GM23338 (cell line): ENCODE results near the gene FAM111A. TPM values are rescaled to one million over a fixed set of nuclear protein-coding genes. Genes with fewer than 3 reads are reported as not detected.
"Not testable (repeated sequence)": the region's sequence is repeated elsewhere in the genome, so short reads cannot be mapped to it uniquely, and the experiment has no call there.

ENCODE experiments used
- ATAC-seq: fragments of 200-7000 bp; cut with Tn5 transposase; 3 replicates; pipeline ENCODE4 v1.9.1; 2020
- DNase-seq: peaks from one replicate; pipeline ENCODE4 v3.0.0-alpha.2; 2015; ENCODE audit warnings: low spot score
- H2AFZ ChIP-seq: fragments of 200-600 bp; sonication (generic); 2 replicates; pipeline ENCODE4 v1.8.0; 2016; ENCODE audit warnings: antibody characterized with exemption, mild to moderate bottlenecking, moderate library complexity
- H3F3A ChIP-seq: fragments of 200-600 bp; sonication (generic); replicated peaks from 2 replicates; pipeline ENCODE4 v1.8.0; 2017; ENCODE audit warnings: antibody characterized with exemption, mixed run types, low read depth
- H3K27ac ChIP-seq: fragments of 200-600 bp; sonication (generic); 2 replicates; pipeline ENCODE4 v1.6.1; 2016; ENCODE audit warnings: low read depth
- H3K27me3 ChIP-seq: fragments of 200-600 bp; sonication (generic); 2 replicates; pipeline ENCODE4 v1.8.0; 2016; ENCODE audit warnings: mild to moderate bottlenecking, mixed run types, moderate library complexity; ENCODE audit not compliant: insufficient read depth
- H3K36me3 ChIP-seq: fragments of 200-600 bp; sonication (generic); 2 replicates; pipeline ENCODE4 v1.8.0; 2016; ENCODE audit warnings: mild to moderate bottlenecking; ENCODE audit not compliant: insufficient read depth
- H3K4me1 ChIP-seq: fragments of 200-600 bp; sonication (generic); 2 replicates; pipeline ENCODE4 v1.8.0; 2016; ENCODE audit warnings: mild to moderate bottlenecking, moderate library complexity; ENCODE audit not compliant: insufficient read depth
- H3K4me2 ChIP-seq: fragments of 200-600 bp; sonication (generic); 2 replicates; pipeline ENCODE4 v1.7.1; 2017; ENCODE audit warnings: mixed run types
- H3K4me3 ChIP-seq: fragments of 200-600 bp; sonication (generic); 2 replicates; pipeline ENCODE4 v1.6.1; 2016; ENCODE audit warnings: mixed run types
- H3K79me2 ChIP-seq: fragments of 200-600 bp; sonication (generic); replicated peaks from 2 replicates; pipeline ENCODE4 v1.8.0; 2017; ENCODE audit warnings: mild to moderate bottlenecking; ENCODE audit not compliant: insufficient read depth
- H3K9me2 ChIP-seq: fragments of 200-600 bp; sonication (generic); 2 replicates; pipeline ENCODE4 v1.8.0; 2017; ENCODE audit not compliant: insufficient read depth
- H4K20me1 ChIP-seq: fragments of 200-600 bp; sonication (generic); replicated peaks from 2 replicates; pipeline ENCODE4 v1.8.0; 2017; ENCODE audit warnings: mild to moderate bottlenecking; ENCODE audit not compliant: insufficient read depth
- H3K27ac Mint-ChIP-seq: 2 replicates; pipeline ENCODE4 v1.8.0; 2020; ENCODE audit warnings: inconsistent platforms, mild to moderate bottlenecking, moderate library complexity, mixed read lengths
- H3K27me3 Mint-ChIP-seq: 3 replicates; pipeline ENCODE4 v1.8.0; 2022; ENCODE audit warnings: low read depth, mild to moderate bottlenecking, moderate library complexity, mixed read lengths, inconsistent platforms; ENCODE audit not compliant: insufficient read depth, poor library complexity
- H3K36me3 Mint-ChIP-seq: 3 replicates; pipeline ENCODE4 v1.8.0; 2021; ENCODE audit warnings: low read depth, mild to moderate bottlenecking, inconsistent platforms, moderate library complexity, mixed read lengths
- H3K4me1 Mint-ChIP-seq: 3 replicates; pipeline ENCODE4 v1.8.0; 2020; ENCODE audit warnings: mild to moderate bottlenecking, inconsistent platforms, mixed read lengths
- H3K4me3 Mint-ChIP-seq: 3 replicates; pipeline ENCODE4 v1.8.0; 2021; ENCODE audit warnings: moderate library complexity, mild to moderate bottlenecking, inconsistent platforms, mixed read lengths
- H3K9me3 Mint-ChIP-seq: 3 replicates; pipeline ENCODE4 v1.8.0; 2020; ENCODE audit warnings: moderate library complexity, mild to moderate bottlenecking, inconsistent platforms, mixed read lengths
- CREB1 ChIP-seq: fragments of 250-450 bp; sonication (Bioruptor Pico); IDR thresholded peaks from 2 replicates; pipeline ENCODE4 v1.5.0; 2020; ENCODE audit warnings: low read depth, mild to moderate bottlenecking, moderate library complexity
- CTCF ChIP-seq, 2 experiments: fragments of 200-600 bp in 1 of 2; sonication (generic) in 1 of 2; conservative IDR thresholded peaks; 2 replicates each; pipeline versions ENCODE4 v1.5.1 to v1.6.1; 2016 to 2017; ENCODE audit warnings: antibody characterized with exemption in 2 of 2, low read depth in 2 of 2, mild to moderate bottlenecking in 2 of 2, moderate library complexity in 1 of 2
- ETS1 ChIP-seq: IDR thresholded peaks from 2 replicates; pipeline ENCODE4 v1.6.1; 2016; ENCODE audit warnings: antibody characterized with exemption
- EZH2phosphoT487 ChIP-seq: fragments of 200-600 bp; sonication (generic); IDR thresholded peaks from one replicate; pipeline ENCODE4 v1.8.1; 2018; ENCODE audit warnings: antibody characterized with exemption; ENCODE audit not compliant: unreplicated experiment
- JUNB ChIP-seq: IDR thresholded peaks from one replicate; pipeline ENCODE4 v1.6.1; 2016; ENCODE audit warnings: antibody characterized with exemption; ENCODE audit not compliant: unreplicated experiment
- NANOG ChIP-seq: IDR thresholded peaks from 2 replicates; pipeline ENCODE4 v1.6.1; 2016; ENCODE audit warnings: antibody characterized with exemption, borderline replicate concordance
- POLR2AphosphoS5 ChIP-seq: IDR thresholded peaks from 2 replicates; pipeline ENCODE4 v1.6.1; 2016; ENCODE audit warnings: antibody characterized with exemption, low read depth
- STAT1 ChIP-seq: IDR thresholded peaks from one replicate; pipeline ENCODE4 v1.6.1; 2016; ENCODE audit warnings: antibody characterized with exemption; ENCODE audit not compliant: unreplicated experiment
- ZNF114 ChIP-seq: fragments of 250-450 bp; sonication (Bioruptor Pico); IDR thresholded peaks from 2 replicates; pipeline ENCODE4 v1.5.0; 2020; ENCODE audit warnings: mild to moderate bottlenecking, moderate library complexity
- ZNF331 ChIP-seq: fragments of 250-450 bp; sonication (Bioruptor Pico); IDR thresholded peaks from 2 replicates; pipeline ENCODE4 v1.5.0; 2020; ENCODE audit warnings: low read depth, mild to moderate bottlenecking, moderate library complexity
- polyA plus RNA-seq: library from polyadenylated mRNA; unstranded; fragments of >200 nt; fragmentation: Nextera tagmentation; extraction: Ambion mirVana; gene quantifications from 2 replicates; pipeline ENCODE4 v1.2.1, GENCODE V29; 2016
- total RNA-seq: library from RNA; depleted of rRNA; stranded (reverse); fragments of >200 nt; shearing (Covaris generic); gene quantifications from 2 replicates; pipeline ENCODE4 v1.2.3, GENCODE V29; 2014

Gene FAM111A
- total and polyA plus RNA-seq, 2 experiments from 2014 or later = 23.0 to 38.1 TPM

GRCh38 chr11:59119826-59120225 lies 22.8 kb upstream of the FAM111A start:
- Histone ChIP-seq H3K4me3 (no peak overlapping the region), H4K20me1 (no peaks in the 10 kb centered on the region), H3K36me3 (peaks cover 37% of the 10 kb centered on the region), H3K4me1 (no peaks in the 10 kb centered on the region), H3F3A (no peaks in the 10 kb centered on the region), H3K27me3 (no peaks in the 10 kb centered on the region), H3K4me2 (no peak overlapping the region), H2AFZ (no peak overlapping the region), H3K9me2 (peaks cover 7% of the 10 kb centered on the region; the same call in 1 of the 2 replicates), H3K27ac (no peak overlapping the region), H3K79me2 (no peaks in the 10 kb centered on the region)
- peaks cover 92% of the 10 kb centered on the region for H3K36me3 Mint-ChIP-seq
- DNase-seq = no peak
- TF ChIP-seq STAT1 = no peak
- TF ChIP-seq POLR2AphosphoS5 = no peak
- TF ChIP-seq CTCF (conservative IDR thresholded peaks at IDR 0.05; ENCODE audit: low read depth in 2 of 2) = no peak
- TF ChIP-seq EZH2phosphoT487 = no peak
- TF ChIP-seq CREB1 (CRISPR knock-in tag) = no peak
- no peak for TF ChIP-seq NANOG
- TF ChIP-seq JUNB = no peak
- TF ChIP-seq ETS1 = no peak
- no peaks in the 10 kb centered on the region for H3K4me1 Mint-ChIP-seq
- peaks cover 64% of the 10 kb centered on the region for H3K9me3 Mint-ChIP-seq
- ATAC-seq = no peak
- H3K27me3 Mint-ChIP-seq = no peaks in the 10 kb centered on the region
- H3K27ac Mint-ChIP-seq = no peak overlapping the region
- no peak overlapping the region for H3K4me3 Mint-ChIP-seq

- Histone ChIP-seq H3K4me1 (no peaks in the 10 kb centered on the region), H3K36me3 (peaks cover 12% of the 10 kb centered on the region), H3K27ac (no peak overlapping the region), H4K20me1 (no peaks in the 10 kb centered on the region), H3K4me3 (no peak overlapping the region), H3F3A (no peaks in the 10 kb centered on the region), H3K27me3 (no peaks in the 10 kb centered on the region), H3K4me2 (peak overlapping the region; percentile 70; the same call in 1 of the 2 replicates), H3K9me2 (no peaks in the 10 kb centered on the region), H2AFZ (peak overlapping the region; percentile 84; the same call in 1 of the 2 replicates), H3K79me2 (no peaks in the 10 kb centered on the region)
- TF ChIP-seq ZNF331 (no peak), CTCF (conservative IDR thresholded peaks at IDR 0.05; ENCODE audit: low read depth in 2 of 2) (peak; percentile 97 to 98), ZNF114 (CRISPR knock-in tag) (no peak), JUNB (no peak), POLR2AphosphoS5 (no peak)
- Mint-ChIP-seq H3K4me3 (peak overlapping the region; percentile 53; the same call in 2 of the 3 replicates), H3K27ac (no peak overlapping the region), H3K36me3 (peaks cover 48% of the 10 kb centered on the region), H3K9me3 (peaks cover 37% of the 10 kb centered on the region), H3K27me3 (peaks cover 2% of the 10 kb centered on the region), H3K4me1 (no peaks in the 10 kb centered on the region)
- DNase-seq = peak; percentile 88
- peak; percentile 100 for ATAC-seq
Observed at GRCh38 chr11:59135648-59136461, 6.8 kb upstream of the FAM111A start.

GRCh38 chr11:59136551-59136950 lies 6.1 kb upstream of the FAM111A start:
- peaks cover 12% of the 10 kb centered on the region for H3K36me3 ChIP-seq
- not testable (repeated sequence) for H3F3A ChIP-seq, H3K4me3 Mint-ChIP-seq, H3K27me3 Mint-ChIP-seq, H4K20me1 ChIP-seq, H3K4me2 ChIP-seq, H3K27ac Mint-ChIP-seq, H3K27ac ChIP-seq, H2AFZ ChIP-seq, H3K4me1 Mint-ChIP-seq, H3K9me2 ChIP-seq, H3K79me2 ChIP-seq, ATAC-seq, H3K4me3 ChIP-seq, DNase-seq, H3K4me1 ChIP-seq, H3K27me3 ChIP-seq
- Mint-ChIP-seq H3K36me3 (peaks cover 41% of the 10 kb centered on the region), H3K9me3 (peaks cover 30% of the 10 kb centered on the region)
